22Rv1 (cell line): Measurements from ENCODE around the gene C6orf47.

Source experiments
- ZFX ChIP-seq: fragments of 450-650 bp; IDR thresholded peaks from 2 replicates; pipeline ENCODE4 v1.6.1; 2017; ENCODE audit warnings: antibody characterized with exemption, borderline replicate concordance
- TF ChIP-seq, protein P1 (sequence below): fragments of 450-650 bp; IDR thresholded peaks from 2 replicates; pipeline ENCODE4 v1.5.1; 2017; ENCODE audit warnings: mild to moderate bottlenecking

DNA sequence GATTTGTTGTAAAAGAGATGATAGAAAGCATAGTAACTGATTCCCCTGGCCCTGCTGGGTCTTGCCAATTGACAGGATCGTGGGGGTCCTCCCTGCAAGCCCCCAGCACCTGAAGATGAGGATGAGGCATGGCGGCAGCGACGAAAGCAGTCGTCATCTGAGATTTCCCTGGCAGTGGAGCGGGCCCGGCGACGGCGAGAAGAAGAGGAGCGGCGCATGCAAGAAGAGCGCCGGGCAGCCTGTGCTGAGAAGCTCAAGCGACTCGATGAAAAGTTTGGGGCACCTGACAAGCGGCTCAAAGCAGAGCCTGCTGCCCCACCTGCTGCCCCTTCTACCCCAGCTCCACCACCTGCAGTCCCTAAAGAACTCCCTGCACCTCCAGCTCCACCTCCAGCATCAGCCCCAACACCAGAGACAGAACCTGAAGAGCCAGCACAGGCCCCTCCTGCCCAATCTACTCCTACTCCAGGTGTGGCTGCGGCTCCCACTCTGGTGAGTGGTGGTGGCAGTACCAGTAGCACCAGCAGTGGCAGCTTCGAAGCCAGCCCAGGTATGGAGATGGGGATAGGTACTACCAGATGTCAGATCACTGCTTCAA, 32.8 kb downstream of the C6orf47 start:
- TF ChIP-seq, protein P1, sequence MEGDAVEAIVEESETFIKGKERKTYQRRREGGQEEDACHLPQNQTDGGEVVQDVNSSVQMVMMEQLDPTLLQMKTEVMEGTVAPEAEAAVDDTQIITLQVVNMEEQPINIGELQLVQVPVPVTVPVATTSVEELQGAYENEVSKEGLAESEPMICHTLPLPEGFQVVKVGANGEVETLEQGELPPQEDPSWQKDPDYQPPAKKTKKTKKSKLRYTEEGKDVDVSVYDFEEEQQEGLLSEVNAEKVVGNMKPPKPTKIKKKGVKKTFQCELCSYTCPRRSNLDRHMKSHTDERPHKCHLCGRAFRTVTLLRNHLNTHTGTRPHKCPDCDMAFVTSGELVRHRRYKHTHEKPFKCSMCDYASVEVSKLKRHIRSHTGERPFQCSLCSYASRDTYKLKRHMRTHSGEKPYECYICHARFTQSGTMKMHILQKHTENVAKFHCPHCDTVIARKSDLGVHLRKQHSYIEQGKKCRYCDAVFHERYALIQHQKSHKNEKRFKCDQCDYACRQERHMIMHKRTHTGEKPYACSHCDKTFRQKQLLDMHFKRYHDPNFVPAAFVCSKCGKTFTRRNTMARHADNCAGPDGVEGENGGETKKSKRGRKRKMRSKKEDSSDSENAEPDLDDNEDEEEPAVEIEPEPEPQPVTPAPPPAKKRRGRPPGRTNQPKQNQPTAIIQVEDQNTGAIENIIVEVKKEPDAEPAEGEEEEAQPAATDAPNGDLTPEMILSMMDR = no peak
- TF ChIP-seq ZFX = no peak
